AG04450 (cell line): ENCODE results near the gene ARHGAP23. TPM values are rescaled to one million over a fixed set of nuclear protein-coding genes. Genes with fewer than 3 reads are reported as not detected.
"Not testable (repeated sequence)": the region's sequence is repeated elsewhere in the genome, so short reads cannot be mapped to it uniquely, and the experiment has no call there.

Source experiments
- CTCF ChIA-PET: fragments of 300-600, 350-600 bp; formaldehyde crosslinking; extraction: SDS; loops from one replicate; lab custom pipeline; 2022; ENCODE audit warnings: antibody characterized with exemption, inconsistent platforms; lab: Charles Lee
- POLR2A ChIA-PET: fragments of 350-600 bp; formaldehyde crosslinking; extraction: SDS; loops from one replicate; lab custom pipeline; 2021; ENCODE audit warnings: antibody characterized with exemption, inconsistent platforms; lab: Yijun Ruan, JAX
- DNase-seq: peaks from one replicate; pipeline ENCODE4 v3.0.0-alpha.2; 2011; ENCODE audit warnings: low read depth, low spot score
- H3K27ac ChIP-seq: one replicate; pipeline ENCODE4 v1.5.1; 2012; ENCODE audit warnings: low read depth, low read length, control low read depth
- H3K27me3 ChIP-seq: one replicate; pipeline ENCODE4 v1.6.0; 2012; ENCODE audit warnings: low read length; ENCODE audit not compliant: control insufficient read depth, insufficient read depth
- H3K4me3 ChIP-seq: 2 replicates; pipeline ENCODE4 v1.5.1; 2011; ENCODE audit warnings: mild to moderate bottlenecking, low read depth, low read length, control low read depth
- H3K9me3 ChIP-seq: 2 replicates; pipeline ENCODE4 v1.5.1; 2012; ENCODE audit warnings: low read length; ENCODE audit not compliant: control insufficient read depth, insufficient read depth
- polyA plus RNA-seq: library from polyadenylated mRNA; depleted of rRNA; stranded (reverse); fragments of >200 nt; gene quantifications from 2 replicates; pipeline ENCODE4 v1.2.3, GENCODE V29; 2011
- TF ChIP-seq, protein P1 (sequence below): IDR thresholded peaks from 2 replicates; pipeline ENCODE4 v1.5.1; 2011; ENCODE audit warnings: low read depth, low read length, control low read depth, inconsistent platforms

ARHGAP23 gene
- polyA plus RNA-seq, 1 experiment = 14.1 TPM

DNA sequence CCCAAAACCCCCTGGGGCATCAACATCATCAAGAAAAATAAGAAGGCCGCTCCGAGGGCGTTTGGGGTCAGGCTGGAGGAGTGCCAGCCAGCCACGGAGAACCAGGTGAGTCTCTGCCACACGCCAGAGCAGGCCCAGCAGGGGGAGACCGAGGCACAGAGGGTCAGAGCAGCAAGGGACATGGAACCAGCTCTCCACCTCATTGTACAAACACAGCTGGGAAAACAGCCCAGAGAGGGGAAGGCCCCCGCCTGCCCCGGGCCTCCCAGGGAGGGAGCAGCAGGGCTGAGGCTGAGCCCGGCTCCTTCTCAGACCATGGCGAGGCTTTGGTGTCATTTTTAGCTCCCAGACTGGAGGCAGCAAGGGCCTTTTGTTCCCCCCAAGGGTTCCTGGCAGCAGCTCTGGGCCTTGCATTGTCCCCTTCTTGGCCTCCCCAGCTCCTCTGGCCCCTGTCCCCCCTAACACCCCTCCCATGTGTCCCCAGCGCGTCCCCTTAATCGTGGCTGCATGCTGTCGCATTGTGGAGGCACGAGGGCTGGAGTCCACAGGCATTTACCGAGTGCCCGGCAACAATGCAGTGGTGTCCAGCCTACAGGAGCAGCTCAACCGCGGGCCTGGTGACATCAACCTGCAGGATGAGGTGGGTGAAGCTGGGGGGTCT is 53.9 kb downstream of the ARHGAP23 start:
- DNase-seq, H3K4me3 ChIP-seq, POLR2A ChIA-PET, H3K27ac ChIP-seq, H3K27me3 ChIP-seq, H3K9me3 ChIP-seq: not testable (repeated sequence)
- CTCF ChIA-PET = interaction anchor here (1.3 kb wide), 1 partner anchor 38 kb away, joined by 4 read pairs; no protein-coding TSS in a partner anchor

DNA sequence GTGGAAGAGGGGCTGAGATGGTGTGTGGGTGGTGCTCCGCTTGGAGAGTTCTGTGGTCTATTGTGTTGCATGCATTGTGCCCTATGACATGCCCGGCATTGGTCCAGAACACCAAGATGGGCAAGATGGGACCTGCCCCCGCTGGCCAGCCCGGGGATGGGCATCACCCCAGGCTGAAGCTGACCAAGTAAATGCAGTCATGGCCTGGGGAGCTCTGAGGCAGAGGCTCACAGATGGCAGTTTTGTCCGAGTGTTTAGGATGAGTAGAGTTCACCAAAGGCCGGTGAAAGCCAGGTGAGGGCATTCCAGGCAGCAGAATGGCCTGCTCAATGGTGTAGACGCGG is 54.4 kb downstream of the ARHGAP23 start:
- H3K27ac ChIP-seq, DNase-seq, H3K27me3 ChIP-seq, H3K9me3 ChIP-seq, POLR2A ChIA-PET, H3K4me3 ChIP-seq: not testable (repeated sequence)
- CTCF ChIA-PET = interaction anchor here (1.3 kb wide), 1 partner anchor 39 kb away, joined by 4 read pairs; no protein-coding TSS in a partner anchor

DNA sequence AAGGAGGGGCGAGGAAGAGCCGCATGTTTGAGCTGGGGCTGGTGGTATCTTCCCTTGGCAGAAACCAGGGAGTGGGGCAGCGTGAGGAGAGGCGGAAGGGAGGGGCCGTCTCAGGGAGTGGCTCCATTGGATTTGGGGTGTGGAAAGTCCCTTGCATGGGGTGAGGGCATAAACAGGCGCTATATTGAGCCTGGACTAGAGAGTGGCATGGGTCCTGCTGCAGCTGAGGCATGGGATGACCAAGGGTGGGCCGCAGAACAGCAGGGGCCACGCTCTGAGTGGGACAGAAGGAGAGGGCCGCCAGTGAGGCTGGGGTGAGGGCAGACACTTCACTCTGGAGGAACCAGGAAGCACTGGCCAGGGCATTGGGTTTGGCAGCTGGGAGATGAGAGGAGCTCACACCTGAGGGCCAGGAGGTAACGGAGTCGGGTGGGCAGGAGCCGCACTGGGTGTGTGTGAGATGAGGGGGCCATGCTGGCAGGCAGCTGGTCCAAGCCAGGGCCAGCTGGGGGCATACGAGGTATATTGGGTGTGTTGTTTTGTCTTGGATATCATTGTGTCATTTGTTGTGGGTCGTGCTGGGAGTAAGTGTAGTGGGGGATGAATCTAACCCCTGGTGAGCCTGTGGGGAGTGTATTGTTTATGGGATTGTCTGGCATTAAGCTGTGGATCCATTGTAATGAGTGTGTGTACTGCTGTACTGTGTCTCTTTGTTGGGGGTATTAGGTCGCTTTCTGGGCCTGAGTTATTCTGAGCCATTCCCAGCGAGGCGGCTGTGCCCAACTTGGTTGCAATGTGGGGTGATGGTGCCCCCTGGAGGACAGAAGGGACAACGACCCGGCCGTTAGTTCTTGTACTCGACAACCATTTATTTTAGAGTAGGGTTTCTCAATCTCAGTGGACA is 56.2 kb downstream of the ARHGAP23 start:
- POLR2A ChIA-PET, H3K4me3 ChIP-seq, H3K9me3 ChIP-seq, H3K27me3 ChIP-seq, DNase-seq: not testable (repeated sequence)
- TF ChIP-seq, protein P1, sequence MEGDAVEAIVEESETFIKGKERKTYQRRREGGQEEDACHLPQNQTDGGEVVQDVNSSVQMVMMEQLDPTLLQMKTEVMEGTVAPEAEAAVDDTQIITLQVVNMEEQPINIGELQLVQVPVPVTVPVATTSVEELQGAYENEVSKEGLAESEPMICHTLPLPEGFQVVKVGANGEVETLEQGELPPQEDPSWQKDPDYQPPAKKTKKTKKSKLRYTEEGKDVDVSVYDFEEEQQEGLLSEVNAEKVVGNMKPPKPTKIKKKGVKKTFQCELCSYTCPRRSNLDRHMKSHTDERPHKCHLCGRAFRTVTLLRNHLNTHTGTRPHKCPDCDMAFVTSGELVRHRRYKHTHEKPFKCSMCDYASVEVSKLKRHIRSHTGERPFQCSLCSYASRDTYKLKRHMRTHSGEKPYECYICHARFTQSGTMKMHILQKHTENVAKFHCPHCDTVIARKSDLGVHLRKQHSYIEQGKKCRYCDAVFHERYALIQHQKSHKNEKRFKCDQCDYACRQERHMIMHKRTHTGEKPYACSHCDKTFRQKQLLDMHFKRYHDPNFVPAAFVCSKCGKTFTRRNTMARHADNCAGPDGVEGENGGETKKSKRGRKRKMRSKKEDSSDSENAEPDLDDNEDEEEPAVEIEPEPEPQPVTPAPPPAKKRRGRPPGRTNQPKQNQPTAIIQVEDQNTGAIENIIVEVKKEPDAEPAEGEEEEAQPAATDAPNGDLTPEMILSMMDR = peak; percentile 77
- CTCF ChIA-PET = interaction anchor here (0.8 kb wide), 1 partner anchor 61 kb away, joined by 4 read pairs; no protein-coding TSS in a partner anchor
- H3K27ac ChIP-seq = peak overlapping the region; percentile 31

DNA sequence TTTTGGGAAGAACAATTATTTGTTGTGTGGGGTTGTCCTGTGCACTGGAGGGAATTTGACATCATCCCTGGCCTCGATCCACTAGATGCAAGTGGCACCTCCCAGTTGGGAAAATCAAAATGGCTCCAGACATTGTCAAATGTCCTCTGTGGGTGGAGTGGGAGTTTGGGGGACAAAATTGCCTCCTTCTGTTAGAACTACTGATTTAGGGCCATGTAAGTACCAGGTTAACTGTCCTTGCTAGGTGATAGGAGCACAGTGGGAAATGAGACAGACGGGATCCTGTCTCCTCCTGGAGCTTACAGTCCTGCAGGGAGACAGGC is 56.8 kb downstream of the ARHGAP23 start:
- ChIA-PET CTCF (interaction anchor here (0.6 to 1.2 kb wide), 3 partner anchors 39 to 102 kb away, joined by 4 read pairs; no protein-coding TSS in a partner anchor), POLR2A (no interaction called here)
- no peaks in the 10 kb centered on the region for H3K27me3 ChIP-seq
- H3K4me3 ChIP-seq = no peak overlapping the region
- H3K9me3 ChIP-seq = no peaks in the 10 kb centered on the region; the same call in 1 of the 2 replicates
- no peak for DNase-seq
- TF ChIP-seq, protein P1 = no peak
- no peak overlapping the region for H3K27ac ChIP-seq

DNA sequence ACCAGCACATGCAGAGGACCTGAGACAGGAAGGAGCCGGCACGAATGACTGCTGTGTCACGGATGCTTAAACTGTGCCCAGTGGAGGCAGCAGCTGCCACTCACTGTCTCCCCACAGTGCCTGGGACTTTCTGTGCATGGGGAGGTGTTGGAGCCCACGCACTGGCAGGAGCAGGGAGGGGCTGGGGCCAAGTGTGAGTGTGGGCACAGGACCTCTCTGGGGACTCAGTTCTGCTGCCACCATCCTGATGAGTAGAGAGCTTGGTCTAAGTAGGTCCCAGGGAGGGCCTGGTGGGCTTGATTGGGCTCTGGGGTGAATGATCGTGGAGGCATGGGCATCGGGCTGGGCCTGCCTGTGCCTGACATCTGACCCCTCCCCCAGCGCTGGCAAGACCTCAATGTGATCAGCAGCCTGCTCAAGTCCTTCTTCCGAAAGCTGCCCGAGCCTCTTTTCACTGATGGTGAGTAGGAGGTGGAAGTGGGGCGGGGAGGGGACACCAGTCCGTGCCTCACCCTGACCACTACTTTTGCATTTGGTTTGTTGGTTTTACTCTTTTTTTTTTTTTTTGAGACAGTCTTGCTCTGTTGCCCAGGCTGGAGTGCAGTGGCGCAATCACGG is 57.5 kb downstream of the ARHGAP23 start:
- ChIA-PET CTCF (interaction anchor here (0.6 to 1.2 kb wide), 6 partner anchors 24 to 103 kb away, joined by 4 to 6 read pairs (median 4); no protein-coding TSS in a partner anchor), POLR2A (interaction anchor here (0.7 kb wide), 1 partner anchor 27 kb away, joined by 4 read pairs; no protein-coding TSS in a partner anchor)
- not testable (repeated sequence) for H3K9me3 ChIP-seq, H3K4me3 ChIP-seq, H3K27me3 ChIP-seq, H3K27ac ChIP-seq, DNase-seq

DNA sequence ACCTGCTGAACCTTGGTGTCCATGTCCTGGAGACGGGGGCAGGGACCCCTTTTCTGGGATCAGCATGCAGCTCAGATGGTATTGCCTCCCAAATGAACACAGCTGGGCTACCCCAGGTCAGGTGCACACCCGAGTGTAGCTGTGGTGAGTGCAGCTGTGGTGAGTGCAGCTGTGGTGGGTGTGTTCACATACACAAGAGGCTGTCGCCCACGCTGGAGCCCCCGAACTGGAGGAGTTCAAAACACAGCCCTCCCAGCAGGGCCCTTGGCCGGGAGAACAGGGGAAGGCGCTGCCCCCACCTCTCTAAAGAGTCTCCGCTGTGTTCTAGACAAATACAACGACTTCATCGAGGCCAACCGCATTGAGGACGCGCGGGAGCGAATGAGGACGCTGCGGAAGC is 61.5 kb downstream of the ARHGAP23 start:
- H3K27me3 ChIP-seq, H3K27ac ChIP-seq, H3K9me3 ChIP-seq, POLR2A ChIA-PET, DNase-seq, H3K4me3 ChIP-seq: not testable (repeated sequence)
- CTCF ChIA-PET = interaction anchor here (0.9 to 1.3 kb wide), 2 partner anchors 46 to 178 kb away, joined by 3 read pairs; no protein-coding TSS in a partner anchor

DNA sequence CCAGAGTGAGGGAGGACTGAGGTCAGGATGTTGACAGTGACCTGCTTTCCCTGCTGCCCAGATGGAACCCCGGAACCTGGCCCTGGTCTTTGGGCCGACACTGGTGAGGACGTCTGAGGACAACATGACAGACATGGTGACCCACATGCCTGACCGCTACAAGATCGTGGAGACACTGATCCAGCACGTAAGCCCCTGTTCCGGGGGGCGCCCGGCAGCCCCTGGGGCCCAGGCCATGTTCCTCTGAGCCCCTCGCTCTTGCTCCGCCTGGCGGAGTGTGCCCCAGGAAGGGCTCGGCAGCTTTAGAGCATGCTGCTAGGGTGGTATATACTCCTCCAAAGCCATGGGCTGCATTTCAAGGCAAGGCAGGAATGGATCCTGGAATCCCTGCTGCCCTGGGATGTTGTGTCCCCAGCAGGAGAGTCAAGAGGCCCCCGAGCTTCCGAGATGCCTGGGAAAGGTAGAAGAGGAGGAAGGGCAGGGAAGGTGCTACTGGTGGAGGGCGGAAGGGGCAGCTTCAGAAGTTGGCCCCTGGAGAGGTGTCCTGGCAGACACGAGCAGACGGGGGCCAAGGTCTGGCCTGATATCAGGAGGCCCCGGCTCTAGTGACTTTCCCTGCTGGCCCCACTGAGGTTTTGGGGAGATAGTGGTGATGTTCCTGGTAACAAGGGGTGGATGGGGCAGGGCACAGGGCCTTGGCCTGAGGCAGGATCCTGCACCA is 63.2 kb downstream of the ARHGAP23 start:
- H3K27ac ChIP-seq = peak overlapping the region; percentile 47
- DNase-seq, H3K9me3 ChIP-seq, H3K4me3 ChIP-seq, H3K27me3 ChIP-seq, POLR2A ChIA-PET: not testable (repeated sequence)
- CTCF ChIA-PET = interaction anchor here (0.7 to 1.6 kb wide), 5 partner anchors 18 to 175 kb away, joined by 3 to 10 read pairs (median 4); no protein-coding TSS in a partner anchor
